Measurements from ENCODE around the gene CREG2. TPM values are rescaled to one million over a fixed set of nuclear protein-coding genes. Genes with fewer than 3 reads are reported as not detected.
A peak's percentile ranks its signal among the peaks of the same experiment; 100 is the strongest.

The CREG2 gene
- total RNA-seq, 4 donors from 2014 or later = 0.38 to 2.5 (median 1.3) TPM

DNA sequence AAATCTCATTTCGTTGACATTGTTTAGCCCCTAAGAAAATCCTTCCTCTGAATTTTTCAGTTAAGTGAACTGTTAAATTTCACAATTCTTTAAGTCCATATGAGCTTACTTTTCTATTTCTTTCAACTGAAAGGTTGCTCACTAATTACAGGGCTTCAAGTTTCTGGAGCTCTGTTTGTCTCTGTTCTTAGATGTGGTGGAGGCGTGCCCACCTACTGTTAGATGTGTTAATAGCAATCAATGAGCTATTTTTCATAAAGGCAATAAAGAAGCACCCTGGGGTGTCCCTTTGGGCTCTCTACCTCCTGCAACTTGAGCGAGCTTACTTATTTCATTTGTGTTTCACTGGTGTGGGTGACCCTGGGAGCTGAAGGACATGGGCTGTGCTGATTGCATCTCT lies 25.0 kb downstream of the CREG2 start:
- Histone ChIP-seq H3K36me3 (no peaks in the 10 kb centered on the region), H3K4me1 (peaks cover 0 to 25% (median 9%) of the 10 kb centered on the region in 3 donors), H3K4me3 (no peak overlapping the region), H3K9me3 (no peaks in the 10 kb centered on the region), H3K27ac (no peak overlapping the region), H3K27me3 (no peaks in the 10 kb centered on the region)
- 88 to 91% methylated on average over 3 of the region's 3 CpGs for WGBS, 2 donors
- DNase-seq = no peak
- TF ChIP-seq, protein P1, sequence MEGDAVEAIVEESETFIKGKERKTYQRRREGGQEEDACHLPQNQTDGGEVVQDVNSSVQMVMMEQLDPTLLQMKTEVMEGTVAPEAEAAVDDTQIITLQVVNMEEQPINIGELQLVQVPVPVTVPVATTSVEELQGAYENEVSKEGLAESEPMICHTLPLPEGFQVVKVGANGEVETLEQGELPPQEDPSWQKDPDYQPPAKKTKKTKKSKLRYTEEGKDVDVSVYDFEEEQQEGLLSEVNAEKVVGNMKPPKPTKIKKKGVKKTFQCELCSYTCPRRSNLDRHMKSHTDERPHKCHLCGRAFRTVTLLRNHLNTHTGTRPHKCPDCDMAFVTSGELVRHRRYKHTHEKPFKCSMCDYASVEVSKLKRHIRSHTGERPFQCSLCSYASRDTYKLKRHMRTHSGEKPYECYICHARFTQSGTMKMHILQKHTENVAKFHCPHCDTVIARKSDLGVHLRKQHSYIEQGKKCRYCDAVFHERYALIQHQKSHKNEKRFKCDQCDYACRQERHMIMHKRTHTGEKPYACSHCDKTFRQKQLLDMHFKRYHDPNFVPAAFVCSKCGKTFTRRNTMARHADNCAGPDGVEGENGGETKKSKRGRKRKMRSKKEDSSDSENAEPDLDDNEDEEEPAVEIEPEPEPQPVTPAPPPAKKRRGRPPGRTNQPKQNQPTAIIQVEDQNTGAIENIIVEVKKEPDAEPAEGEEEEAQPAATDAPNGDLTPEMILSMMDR (IDR thresholded peaks at IDR 0.05) = no peak
- TF ChIP-seq POLR2A (IDR thresholded peaks at IDR 0.05) = no peak
- intact Hi-C loops (cut with DNase I) = no loop called here

DNA sequence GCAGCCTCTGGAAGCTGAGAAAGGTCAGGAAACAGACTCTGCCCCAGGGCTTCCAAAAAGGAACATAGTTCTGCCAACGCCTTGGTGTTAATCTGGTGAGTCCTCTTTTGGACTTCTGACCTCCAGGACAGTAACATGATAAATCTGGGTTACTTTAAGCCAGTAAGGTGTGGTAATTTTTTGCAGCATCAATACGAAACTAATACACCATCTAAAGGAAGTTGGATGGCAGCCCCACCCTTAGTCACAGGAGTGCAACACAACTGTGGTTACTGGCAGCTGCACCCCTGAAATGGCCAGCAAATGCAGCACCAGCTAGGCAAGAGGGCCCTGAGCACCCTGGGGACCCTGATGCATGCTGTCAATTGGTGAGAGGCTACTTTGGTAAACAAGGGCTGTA lies 25.8 kb downstream of the CREG2 start:
- H3K27ac ChIP-seq = peak overlapping the region in 1 of 4 donors; percentile 39
- no peak for DNase-seq
- intact Hi-C loops (cut with DNase I) = no loop called here

DNA sequence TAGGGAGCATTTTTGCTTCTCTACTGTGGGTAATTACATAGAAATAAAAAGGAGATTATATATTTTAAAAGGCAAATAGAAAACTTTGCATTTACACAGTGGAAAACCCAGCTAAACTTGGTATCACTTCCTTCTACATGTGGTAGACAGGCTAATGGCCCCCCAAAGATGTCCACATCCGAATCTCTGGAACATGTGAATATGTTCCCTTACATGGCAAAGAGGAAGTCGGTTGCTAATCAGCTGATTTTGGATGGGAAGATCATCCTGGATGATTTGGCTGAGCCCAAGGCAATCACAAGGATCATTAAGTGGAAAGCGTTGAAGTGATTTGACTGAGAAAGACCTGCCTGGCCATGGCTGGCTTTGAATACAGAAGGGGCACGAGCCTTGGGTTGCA lies 26.2 kb downstream of the CREG2 start:
- H3K4me1 ChIP-seq = peaks cover 0 to 25% (median 9%) of the 10 kb centered on the region in 3 donors
- intact Hi-C loops (cut with DNase I) = no loop called here
- H3K4me3 ChIP-seq = no peak overlapping the region
- 39 to 67% methylated on average over 4 of the region's 4 CpGs for WGBS, 2 donors
- H3K36me3 ChIP-seq = no peaks in the 10 kb centered on the region
- no peaks in the 10 kb centered on the region for H3K9me3 ChIP-seq
- H3K27me3 ChIP-seq = no peaks in the 10 kb centered on the region
- no peak for DNase-seq
- TF ChIP-seq, protein P1 (IDR thresholded peaks at IDR 0.05) = no peak
- TF ChIP-seq POLR2A (IDR thresholded peaks at IDR 0.05) = no peak
- H3K27ac ChIP-seq = peak overlapping the region in 1 of 4 donors; percentile 39

More for the DNA sequence above, 25.8 kb downstream of the CREG2 start:
- no peak overlapping the region for H3K4me3 ChIP-seq
- TF ChIP-seq POLR2A (IDR thresholded peaks at IDR 0.05) = no peak
- TF ChIP-seq, protein P1 (IDR thresholded peaks at IDR 0.05) = no peak
- H3K9me3 ChIP-seq = no peaks in the 10 kb centered on the region
- H3K36me3 ChIP-seq = no peaks in the 10 kb centered on the region
- no peaks in the 10 kb centered on the region for H3K27me3 ChIP-seq
- WGBS, 2 donors = 22 to 24% methylated on average over 2 of the region's 2 CpGs
- H3K4me1 ChIP-seq = peaks cover 0 to 25% (median 9%) of the 10 kb centered on the region in 3 donors

DNA sequence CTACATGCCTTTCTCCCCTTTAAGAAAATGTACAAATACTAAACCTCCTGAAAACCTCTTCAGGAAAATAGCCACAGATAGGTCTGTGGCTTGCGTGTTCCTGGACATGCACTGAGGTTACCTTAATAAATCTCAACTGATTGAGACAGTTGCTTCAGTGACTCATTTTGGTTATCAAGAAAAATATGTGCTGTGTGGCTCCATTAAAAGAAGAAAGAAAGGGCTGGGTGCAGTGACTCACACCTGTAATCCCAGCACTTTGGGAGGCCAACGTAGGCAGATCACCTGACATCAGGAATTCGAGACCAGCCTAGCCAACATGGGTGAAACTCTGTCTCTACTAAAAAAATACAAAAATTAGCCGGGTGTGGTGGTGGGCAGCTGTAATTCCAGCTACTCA lies 27.1 kb downstream of the CREG2 start:
- Histone ChIP-seq H3K4me3 (no peak overlapping the region), H3K27ac (no peak overlapping the region), H3K9me3 (no peaks in the 10 kb centered on the region), H3K27me3 (no peaks in the 10 kb centered on the region), H3K36me3 (no peaks in the 10 kb centered on the region), H3K4me1 (peaks cover 0 to 25% (median 9%) of the 10 kb centered on the region in 3 donors)
- TF ChIP-seq, protein P1 (IDR thresholded peaks at IDR 0.05) = no peak
- TF ChIP-seq POLR2A (IDR thresholded peaks at IDR 0.05) = no peak
- intact Hi-C loops (cut with DNase I) = no loop called here
- 40 to 62% methylated on average over 3 to 4 of the region's 4 CpGs for WGBS, 2 donors
- DNase-seq = no peak

DNA sequence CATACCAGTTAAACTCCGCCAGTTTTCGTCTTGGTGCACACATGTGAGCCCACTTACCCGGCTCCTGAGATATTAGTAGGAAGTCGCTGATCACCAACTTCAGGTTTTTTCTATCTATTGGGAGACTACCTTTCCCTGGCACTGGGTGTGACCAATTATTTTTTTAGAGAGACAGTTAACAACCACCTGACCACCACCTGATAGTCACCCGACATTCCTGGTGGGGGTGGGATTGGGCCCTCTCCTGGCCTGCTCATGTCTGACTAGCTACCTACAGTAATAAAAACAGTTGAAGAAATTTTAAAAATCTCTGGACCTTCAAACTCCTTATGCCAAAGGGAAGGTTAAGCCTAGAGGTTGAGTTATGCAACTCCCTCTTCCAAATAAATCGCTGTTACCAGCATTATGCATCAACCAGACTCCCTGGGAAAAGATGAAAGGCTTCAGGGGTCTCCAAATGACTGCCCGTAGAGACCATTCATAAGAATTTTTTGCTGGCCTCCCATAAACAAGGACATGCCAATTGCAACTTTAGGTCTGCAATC lies 27.8 kb downstream of the CREG2 start:
- H3K27me3 ChIP-seq = no peaks in the 10 kb centered on the region
- no peak overlapping the region for H3K27ac ChIP-seq
- H3K4me3 ChIP-seq = no peak overlapping the region
- WGBS, 2 donors = 82 to 84% methylated on average over 7 of the region's 7 CpGs
- intact Hi-C loops (cut with DNase I) = no loop called here
- no peaks in the 10 kb centered on the region for H3K9me3 ChIP-seq
- peaks cover 0 to 25% (median 9%) of the 10 kb centered on the region in 3 donors for H3K4me1 ChIP-seq
- H3K36me3 ChIP-seq = no peaks in the 10 kb centered on the region
- TF ChIP-seq, protein P1 (IDR thresholded peaks at IDR 0.05) = no peak
- no peak for TF ChIP-seq POLR2A (IDR thresholded peaks at IDR 0.05)
- no peak for DNase-seq

Measured in esophagus squamous epithelium (tissue), 5 donors.